ENCODE results near the gene STX5.

- TF ChIP-seq EP300 (IDR thresholded peaks at IDR 0.05; ENCODE audit: low read depth) (no peak), CTCF (IDR thresholded peaks at IDR 0.05) (no peak), POLR2A (IDR thresholded peaks at IDR 0.05) (no peak), POLR2AphosphoS5 (IDR thresholded peaks at IDR 0.05) (no peak)
These were observed 35.6 kb downstream of the STX5 start for GRCh38 chr11:62796281-62796680.

Measured in transverse colon (tissue), 4 donors.